IMR-90 (cell line): ENCODE measurements around the gene ADRA2C. TPM values are rescaled to one million over a fixed set of nuclear protein-coding genes. Genes with fewer than 3 reads are reported as not detected.

ENCODE experiments used
- ATAC-seq: fragments of 200-7000 bp; cut with Tn5 transposase; 2 replicates; pipeline ENCODE4 v1.9.1; 2020; ENCODE audit warnings: low read depth, mild to moderate bottlenecking, moderate library complexity
- BruUV-seq: library from RNA; stranded (reverse); fragments of 400-500 nt; replicated peaks from 2 replicates; lab custom pipeline; 2021; lab: Mats Ljungman, UMichigan
- CTCF ChIA-PET: fragments of 300-600 bp; formaldehyde crosslinking; extraction: SDS; loops from one replicate; lab custom pipeline; 2021; ENCODE audit warnings: antibody characterized with exemption; lab: Yijun Ruan, JAX
- POLR2A ChIA-PET: fragments of 300-600 bp; sonication (Branson Sonifier 250); formaldehyde crosslinking; loops from one replicate; lab custom pipeline; 2022; ENCODE audit warnings: antibody characterized with exemption; ENCODE audit not compliant: unreplicated experiment; lab: Charles Lee
- DNase-seq: peaks from one replicate; pipeline ENCODE4 v3.0.0; 2013
- H2AFZ ChIP-seq: replicated peaks from 2 replicates; pipeline ENCODE3; 2013; ENCODE audit warnings: low read length, mild to moderate bottlenecking; ENCODE audit not compliant: poor library complexity
- H2AK5ac ChIP-seq: 2 replicates; pipeline ENCODE4 v1.6.1; 2013; ENCODE audit warnings: low read depth, low read length, inconsistent platforms
- H2AK9ac ChIP-seq: replicated peaks from 2 replicates; pipeline ENCODE3; 2013; ENCODE audit warnings: mild to moderate bottlenecking, low read depth, low read length, moderate library complexity; ENCODE audit not compliant: poor library complexity
- H2BK120ac ChIP-seq: 2 replicates; pipeline ENCODE4 v1.6.1; 2013; ENCODE audit warnings: low read depth, low read length, inconsistent platforms
- H2BK15ac ChIP-seq: 3 replicates; pipeline ENCODE4 v1.6.1; 2013; ENCODE audit warnings: low read depth, low read length, inconsistent platforms
- H2BK20ac ChIP-seq: 2 replicates; pipeline ENCODE4 v1.6.1; 2013; ENCODE audit warnings: low read depth, mild to moderate bottlenecking, inconsistent platforms, low read length, moderate library complexity
- H2BK5ac ChIP-seq: 2 replicates; pipeline ENCODE4 v1.6.1; 2013; ENCODE audit warnings: mild to moderate bottlenecking, low read depth, low read length, inconsistent platforms; ENCODE audit not compliant: poor library complexity, severe bottlenecking
- H3K14ac ChIP-seq: replicated peaks from 2 replicates; pipeline ENCODE4 v1.6.1; 2013; ENCODE audit warnings: low read depth, low read length, inconsistent platforms
- H3K18ac ChIP-seq: 2 replicates; pipeline ENCODE4 v1.6.1; 2013; ENCODE audit warnings: low read depth, low read length, control low read depth
- H3K23ac ChIP-seq: 2 replicates; pipeline ENCODE4 v1.6.1; 2013; ENCODE audit warnings: low read depth, low read length, inconsistent platforms
- H3K27ac ChIP-seq: 2 replicates; pipeline ENCODE4 v1.5.1; 2013; ENCODE audit warnings: mild to moderate bottlenecking, control low read depth, low read length; ENCODE audit not compliant: insufficient read depth
- H3K27me3 ChIP-seq: 2 replicates; pipeline ENCODE4 v1.6.1; 2013; ENCODE audit warnings: low read length; ENCODE audit not compliant: control insufficient read depth, insufficient read depth
- H3K36me3 ChIP-seq: 2 replicates; pipeline ENCODE4 v1.6.1; 2013; ENCODE audit warnings: low read length, mixed read lengths; ENCODE audit not compliant: control insufficient read depth, insufficient read depth
- H3K4ac ChIP-seq: 2 replicates; pipeline ENCODE4 v1.6.1; 2013; ENCODE audit warnings: low read depth, low read length, inconsistent platforms
- H3K4me1 ChIP-seq: 2 replicates; pipeline ENCODE4 v1.6.1; 2013; ENCODE audit warnings: low read length, mixed read lengths; ENCODE audit not compliant: control insufficient read depth, insufficient read depth
- H3K4me2 ChIP-seq: 2 replicates; pipeline ENCODE4 v1.6.1; 2013; ENCODE audit warnings: low read depth, mild to moderate bottlenecking, control low read depth, low read length, moderate library complexity
- H3K4me3 ChIP-seq: 2 replicates; pipeline ENCODE4 v1.5.1; 2013; ENCODE audit warnings: low read depth, mild to moderate bottlenecking, control low read depth, low read length, moderate library complexity; ENCODE audit not compliant: insufficient read depth
- H3K56ac ChIP-seq: 2 replicates; pipeline ENCODE4 v1.6.1; 2013; ENCODE audit warnings: low read length, inconsistent platforms; ENCODE audit not compliant: insufficient read depth; ENCODE audit errors: extremely low read depth
- H3K79me1 ChIP-seq, 2 experiments: 2 replicates each; pipeline ENCODE4 v1.6.1; 2013; ENCODE audit warnings: low read length in 2 of 2, inconsistent platforms in 1 of 2, low read depth in 1 of 2
- H3K9ac ChIP-seq: 2 replicates; pipeline ENCODE4 v1.6.1; 2013; ENCODE audit warnings: low read depth, low read length, control low read depth
- H3K9me1 ChIP-seq: 2 replicates; pipeline ENCODE4 v1.6.1; 2013; ENCODE audit warnings: low read length, inconsistent platforms; ENCODE audit not compliant: insufficient read depth
- H3K9me3 ChIP-seq: 2 replicates; pipeline ENCODE4 v1.6.1; 2013; ENCODE audit warnings: low read length; ENCODE audit not compliant: control insufficient read depth, insufficient read depth
- H4K20me1 ChIP-seq: 2 replicates; pipeline ENCODE4 v1.6.1; 2013; ENCODE audit warnings: low read length, inconsistent platforms; ENCODE audit not compliant: insufficient read depth
- H4K5ac ChIP-seq: 2 replicates; pipeline ENCODE4 v1.6.1; 2013; ENCODE audit warnings: mild to moderate bottlenecking, low read depth, low read length, control low read depth
- H4K8ac ChIP-seq, 2 experiments: 2 replicates each; pipeline ENCODE4 v1.6.1; 2013; ENCODE audit warnings: low read depth in 2 of 2, low read length in 2 of 2, control low read depth in 1 of 2, inconsistent platforms in 1 of 2
- H4K91ac ChIP-seq: 2 replicates; pipeline ENCODE4 v1.6.1; 2013; ENCODE audit warnings: low read depth, low read length, inconsistent platforms; ENCODE audit not compliant: insufficient read depth
- BHLHE40 ChIP-seq: fragments of 150-350 bp; IDR thresholded peaks from 2 replicates; pipeline ENCODE4 v1.6.1; 2016; ENCODE audit warnings: mild to moderate bottlenecking, low read depth, low read length
- CEBPB ChIP-seq: IDR thresholded peaks from 2 replicates; pipeline ENCODE4 v1.6.1; 2012; ENCODE audit warnings: low read depth, low read length, improper control_type of control experiment
- CHD1 ChIP-seq: IDR thresholded peaks from 2 replicates; pipeline ENCODE4 v1.6.1; 2012; ENCODE audit warnings: low read depth, low read length, improper control_type of control experiment
- CTCF ChIP-seq: conservative IDR thresholded peaks from 2 replicates; pipeline ENCODE4 v1.5.1; 2012; ENCODE audit warnings: mild to moderate bottlenecking, low read depth, low read length, improper control_type of control experiment
- ELK1 ChIP-seq: fragments of 150-350 bp; IDR thresholded peaks from 2 replicates; pipeline ENCODE4 v1.6.1; 2016; ENCODE audit warnings: low read depth, mild to moderate bottlenecking, low read length, moderate library complexity, borderline replicate concordance
- MAFK ChIP-seq: IDR thresholded peaks from 2 replicates; pipeline ENCODE4 v1.6.1; 2012; ENCODE audit warnings: low read depth, low read length, improper control_type of control experiment
- MAZ ChIP-seq: IDR thresholded peaks from 2 replicates; pipeline ENCODE4 v1.6.1; 2012; ENCODE audit warnings: low read depth, mild to moderate bottlenecking, low read length, improper control_type of control experiment, moderate library complexity, borderline replicate concordance
- MXI1 ChIP-seq: IDR thresholded peaks from 2 replicates; pipeline ENCODE4 v1.6.1; 2012; ENCODE audit warnings: low read depth, mild to moderate bottlenecking, low read length, moderate library complexity, borderline replicate concordance
- NFE2L2 ChIP-seq: fragments of 150-350 bp; IDR thresholded peaks from 2 replicates; pipeline ENCODE4 v1.6.1; 2016; ENCODE audit warnings: low read depth, mild to moderate bottlenecking, low read length
- POLR2A ChIP-seq: IDR thresholded peaks from 2 replicates; pipeline ENCODE4 v1.6.1; 2012; ENCODE audit warnings: mild to moderate bottlenecking, low read depth, low read length
- RAD21 ChIP-seq: IDR thresholded peaks from 2 replicates; pipeline ENCODE4 v1.6.1; 2012; ENCODE audit warnings: low read length, improper control_type of control experiment
- RCOR1 ChIP-seq: IDR thresholded peaks from 2 replicates; pipeline ENCODE4 v1.6.1; 2012; ENCODE audit warnings: mild to moderate bottlenecking, low read length, improper control_type of control experiment; ENCODE audit not compliant: insufficient replicate concordance
- RFX5 ChIP-seq: IDR thresholded peaks from 2 replicates; pipeline ENCODE4 v1.8.0; 2012; ENCODE audit warnings: low read depth, mild to moderate bottlenecking, low read length, moderate library complexity
- SMC3 ChIP-seq: fragments of 150-350 bp; IDR thresholded peaks from 2 replicates; pipeline ENCODE4 v1.6.1; 2016; ENCODE audit warnings: low read depth, mild to moderate bottlenecking, antibody characterized with exemption, low read length, moderate library complexity
- USF2 ChIP-seq: fragments of 150-350 bp; IDR thresholded peaks from 2 replicates; pipeline ENCODE4 v1.6.1; 2017; ENCODE audit warnings: mild to moderate bottlenecking, antibody characterized with exemption, low read length, low read depth
- WGBS, 2 experiments: methylation state at CpG; one replicate each; pipeline versions ENCODE4 v1.1.5 to v1.1.7; 2013; ENCODE audit warnings: missing lambda C conversion rate in 2 of 2; ENCODE audit not compliant: insufficient read length in 1 of 2; ENCODE audit errors: extremely low coverage in 2 of 2; 5-methylcytosine and 5-hydroxymethylcytosine counted together
- dilution Hi-C: fragments of 300-500 bp; cut with HindIII; formaldehyde crosslinking; loops from one replicate; pipeline ENCODE4 v1.14.3; 2018; ENCODE audit warnings: low sequenced_read_pairs; ENCODE audit not compliant: unreplicated experiment
- in situ Hi-C: fragments of 300-500 bp; cut with MboI; formaldehyde crosslinking; loops from 3 replicates; pipeline ENCODE4 v1.14.3; 2019; ENCODE audit warnings: low sequenced_read_pairs, inconsistent platforms, mixed read lengths
- intact Hi-C: fragments of 100-400 bp; cut with micrococcal nuclease; formaldehyde crosslinking; loops from 2 replicates; pipeline ENCODE4 v1.10.0; 2022
- polyA plus RNA-seq, 3 experiments: library from polyadenylated mRNA; depleted of rRNA; stranded (reverse); fragments of >200 nt; gene quantifications; 2 replicates each; pipeline ENCODE4 v1.2.3, GENCODE V29; 2012; ENCODE audit warnings: low replicate concordance in 1 of 3
- total RNA-seq: library from RNA; depleted of rRNA; stranded (reverse); fragments of >200 nt; gene quantifications from 2 replicates; pipeline ENCODE4 v1.2.3, GENCODE V29; 2012

ADRA2C gene
- total and polyA plus RNA-seq, 2 of the 4 experiments (the other 2 are of a cell fraction): under 0.01 to 0.14 TPM

- no peak overlapping the region for H4K8ac ChIP-seq
- no peak overlapping the region for H2BK15ac ChIP-seq
- no peak overlapping the region for H3K18ac ChIP-seq
- no peak overlapping the region for H2AK5ac ChIP-seq
- H3K79me1 ChIP-seq: no peaks in the 10 kb centered on the region
- no peaks in the 10 kb centered on the region for H3K36me3 ChIP-seq
- H3K9me3 ChIP-seq: no peaks in the 10 kb centered on the region
- no peaks in the 10 kb centered on the region for H4K20me1 ChIP-seq
- dilution Hi-C loops: no loop called here
- no TSS peak for BruUV-seq
- 64% methylated on average over 17 of the region's 29 CpGs; no CpG with 5 or more reads in 1 of the 2 experiments for WGBS, 2 experiments
- no peak overlapping the region for H3K4me2 ChIP-seq
- H4K91ac ChIP-seq: no peak overlapping the region
- H3K9ac ChIP-seq: no peak overlapping the region
- H3K4me1 ChIP-seq: no peaks in the 10 kb centered on the region
- no peak overlapping the region for H2BK120ac ChIP-seq
- peaks cover 6% of the 10 kb centered on the region; the same call in 1 of the 2 replicates for H3K27me3 ChIP-seq
- intact Hi-C loops: no loop called here
- CTCF ChIA-PET: no interaction called here
- POLR2A ChIA-PET: no interaction called here
- no peak overlapping the region for H3K23ac ChIP-seq
- no peak for DNase-seq
- H3K14ac ChIP-seq: no peak overlapping the region
- no peak overlapping the region for H3K4ac ChIP-seq
- H4K5ac ChIP-seq: no peak overlapping the region
- in situ Hi-C loops: no loop called here
- no peak overlapping the region for H2BK5ac ChIP-seq
- no peak overlapping the region for H2BK20ac ChIP-seq
- no peak overlapping the region for H3K27ac ChIP-seq
- H3K56ac ChIP-seq: no peak overlapping the region
- no peak overlapping the region for H3K4me3 ChIP-seq
- H2AK9ac ChIP-seq: no peak overlapping the region
- no peak for ATAC-seq
- no peak overlapping the region for H2AFZ ChIP-seq
- no peaks in the 10 kb centered on the region for H3K9me1 ChIP-seq
- TF ChIP-seq MAFK: no peak
- TF ChIP-seq POLR2A: no peak
- TF ChIP-seq RAD21: no peak
- TF ChIP-seq ELK1: no peak
- no peak for TF ChIP-seq CEBPB
- TF ChIP-seq RFX5: no peak
- TF ChIP-seq MAZ: no peak
- TF ChIP-seq BHLHE40: no peak
- TF ChIP-seq SMC3: no peak
- no peak for TF ChIP-seq MXI1
- TF ChIP-seq NFE2L2: no peak
- TF ChIP-seq CTCF: no peak
- TF ChIP-seq USF2: no peak
- TF ChIP-seq CHD1: no peak
- TF ChIP-seq RCOR1: no peak
Observed at GRCh38 chr4:3813151-3814052, 47.2 kb downstream of the ADRA2C start.
